Mesendoderm (in vitro differentiated cells): ENCODE measurements around the gene RIC8A.
"Not testable (repeated sequence)": the region's sequence is repeated elsewhere in the genome, so short reads cannot be mapped to it uniquely, and the experiment has no call there.

Experiments
- DNase-seq: peaks from one replicate; pipeline ENCODE4 v3.0.0; 2013
- H2AK5ac ChIP-seq: 2 replicates; pipeline ENCODE4 v1.6.1; 2013; ENCODE audit warnings: low read length, inconsistent platforms
- H2BK120ac ChIP-seq: 2 replicates; pipeline ENCODE4 v1.6.1; 2013; ENCODE audit warnings: low read depth, mild to moderate bottlenecking, low read length, moderate library complexity, mixed read lengths
- H2BK15ac ChIP-seq: replicated peaks from 2 replicates; pipeline ENCODE4 v1.6.1; 2013; ENCODE audit warnings: low read depth, mild to moderate bottlenecking, moderate library complexity
- H2BK5ac ChIP-seq: 2 replicates; pipeline ENCODE4 v1.6.1; 2013; ENCODE audit warnings: low read length, inconsistent platforms
- H3K18ac ChIP-seq: 2 replicates; pipeline ENCODE4 v1.6.1; 2013; ENCODE audit warnings: mild to moderate bottlenecking, low read length, mixed read lengths
- H3K23ac ChIP-seq: one replicate; pipeline ENCODE4 v1.6.1; 2013; ENCODE audit warnings: low read length
- H3K27ac ChIP-seq: 2 replicates; pipeline ENCODE4 v1.5.1; 2013; ENCODE audit warnings: low read depth, mild to moderate bottlenecking, inconsistent platforms, low read length, moderate library complexity
- H3K27me3 ChIP-seq: 2 replicates; pipeline ENCODE4 v1.6.1; 2013; ENCODE audit warnings: low read length, control low read depth, mild to moderate bottlenecking, inconsistent platforms; ENCODE audit not compliant: insufficient read depth, poor library complexity
- H3K36me3 ChIP-seq: 2 replicates; pipeline ENCODE4 v1.6.1; 2013; ENCODE audit warnings: low read length, inconsistent platforms; ENCODE audit not compliant: control insufficient read depth, insufficient read depth
- H3K4ac ChIP-seq: one replicate; pipeline ENCODE4 v1.6.1; 2013; ENCODE audit warnings: low read depth, mild to moderate bottlenecking, low read length, moderate library complexity
- H3K4me1 ChIP-seq: 2 replicates; pipeline ENCODE4 v1.6.1; 2013; ENCODE audit warnings: low read depth, low read length, inconsistent platforms; ENCODE audit not compliant: control insufficient read depth
- H3K4me2 ChIP-seq: 2 replicates; pipeline ENCODE4 v1.6.1; 2013; ENCODE audit warnings: low read length
- H3K4me3 ChIP-seq: 2 replicates; pipeline ENCODE4 v1.5.1; 2013; ENCODE audit warnings: mild to moderate bottlenecking, low read length
- H3K56ac ChIP-seq: one replicate; pipeline ENCODE4 v1.6.1; 2013; ENCODE audit warnings: low read length
- H3K79me1 ChIP-seq: 2 replicates; pipeline ENCODE4 v1.6.1; 2013; ENCODE audit warnings: low read length, inconsistent platforms
- H3K79me2 ChIP-seq: 2 replicates; pipeline ENCODE4 v1.6.1; 2013; ENCODE audit warnings: mild to moderate bottlenecking, low read length; ENCODE audit not compliant: control insufficient read depth, insufficient read depth
- H3K9ac ChIP-seq: 2 replicates; pipeline ENCODE4 v1.6.1; 2013; ENCODE audit warnings: low read length, inconsistent platforms
- H4K5ac ChIP-seq: one replicate; pipeline ENCODE4 v1.6.1; 2013; ENCODE audit warnings: low read length
- H4K8ac ChIP-seq: one replicate; pipeline ENCODE4 v1.6.1; 2013; ENCODE audit warnings: low read depth, mild to moderate bottlenecking, control low read depth, low read length, moderate library complexity
- WGBS: extraction: QIAGEN DNeasy Blood & Tissue Kit; methylation state at CpG from one replicate; pipeline ENCODE4 v1.1.7; 2013; ENCODE audit warnings: low lambda C conversion rate, missing lambda C conversion rate; ENCODE audit not compliant: insufficient coverage; ENCODE audit errors: extremely low coverage; 5-methylcytosine and 5-hydroxymethylcytosine counted together

The RIC8A gene

DNA sequence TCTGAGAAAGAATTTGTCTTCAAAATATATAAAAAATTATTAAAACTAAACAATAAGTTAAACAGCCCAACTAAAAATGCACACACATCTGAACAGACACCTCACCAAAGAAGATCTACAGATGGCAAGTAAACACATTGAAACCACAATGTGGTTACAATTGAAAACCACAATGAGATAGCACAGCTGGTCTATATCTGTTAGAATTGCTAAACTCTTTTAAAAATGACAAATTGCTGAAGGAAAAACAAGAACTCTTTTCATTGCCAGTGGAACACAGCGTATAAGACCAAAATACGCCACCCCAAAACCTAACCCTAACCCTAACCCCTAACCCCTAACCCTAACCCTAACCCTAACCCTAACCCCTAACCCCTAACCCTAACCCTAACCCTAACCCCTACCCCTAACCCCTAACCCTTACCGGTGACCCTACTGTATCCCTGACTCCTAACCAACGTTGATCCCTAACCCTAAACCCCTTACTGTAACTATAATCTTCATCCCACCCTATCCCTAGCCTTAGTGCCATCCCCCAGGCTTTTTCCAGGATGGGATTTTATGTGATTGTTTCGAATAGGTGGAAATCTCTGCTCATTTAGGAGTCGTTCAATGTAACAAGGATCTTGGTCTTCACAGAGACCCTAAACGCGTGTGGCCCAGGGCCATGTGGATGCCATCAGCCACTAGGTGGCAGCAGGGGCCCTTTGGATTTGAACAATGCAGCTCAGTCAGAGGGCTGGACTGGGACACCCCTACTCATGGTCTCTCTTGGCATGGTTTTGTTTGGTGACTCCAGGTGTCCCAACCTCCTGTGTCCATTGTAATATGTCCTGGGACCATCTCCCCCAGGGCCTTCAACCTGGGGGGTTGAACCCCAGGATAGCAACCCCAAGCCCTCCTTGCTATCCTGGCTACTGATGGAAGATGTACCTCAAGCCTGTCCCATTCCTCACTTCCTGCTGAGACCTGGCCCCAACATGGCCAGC is 15.7 kb upstream of the RIC8A start:
- H3K56ac ChIP-seq, H2BK5ac ChIP-seq, H4K8ac ChIP-seq, H3K18ac ChIP-seq, H3K4me1 ChIP-seq, H3K23ac ChIP-seq, H3K79me1 ChIP-seq, H3K36me3 ChIP-seq, H3K4me2 ChIP-seq, H2AK5ac ChIP-seq, H3K79me2 ChIP-seq, H3K27ac ChIP-seq, H4K5ac ChIP-seq, H3K4me3 ChIP-seq, DNase-seq, H2BK120ac ChIP-seq, H3K27me3 ChIP-seq, H2BK15ac ChIP-seq, H3K9ac ChIP-seq, H3K4ac ChIP-seq: not testable (repeated sequence)
- WGBS, result no CpG with 5 or more reads among the region's 8 CpGs

DNA sequence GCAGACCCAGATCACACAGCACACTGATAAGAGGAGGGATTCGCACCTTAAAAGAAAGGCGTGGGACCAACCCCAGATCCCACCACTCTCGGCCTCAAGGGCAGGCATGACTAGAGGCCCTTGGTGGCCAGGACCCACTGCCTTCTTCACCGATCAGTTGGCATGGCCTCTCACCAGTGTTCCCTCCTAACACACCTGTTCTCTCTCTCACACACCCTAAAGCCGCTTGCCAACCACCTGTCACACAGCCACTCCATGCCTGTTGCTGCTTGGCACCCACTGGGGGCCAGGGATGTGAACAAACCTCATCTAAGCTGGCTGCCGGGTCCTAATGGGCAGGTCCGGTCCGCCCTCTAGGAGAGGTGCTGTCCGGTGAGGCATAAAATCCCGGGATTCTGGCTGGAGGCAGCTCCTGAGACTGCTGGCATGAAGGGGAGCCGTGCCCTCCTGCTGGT is 14.8 kb upstream of the RIC8A start, which contains the start of gene SCGB1C1:
TSS of gene SCGB1C1 (plus strand) at position 405 of the 455 bp plus-strand sequence. CDS start at position 427, 22 bp downstream.
- H4K5ac ChIP-seq, H3K79me1 ChIP-seq, H2BK5ac ChIP-seq, H3K4ac ChIP-seq, H4K8ac ChIP-seq, H3K4me2 ChIP-seq, H3K4me1 ChIP-seq, H2AK5ac ChIP-seq, H3K4me3 ChIP-seq, DNase-seq, H3K36me3 ChIP-seq, H3K27ac ChIP-seq, H2BK15ac ChIP-seq, H3K56ac ChIP-seq, H3K79me2 ChIP-seq, H3K18ac ChIP-seq, H3K9ac ChIP-seq, H3K23ac ChIP-seq, H3K27me3 ChIP-seq, H2BK120ac ChIP-seq: not testable (repeated sequence)
- WGBS, result no CpG with 5 or more reads among the region's 11 CpGs

DNA sequence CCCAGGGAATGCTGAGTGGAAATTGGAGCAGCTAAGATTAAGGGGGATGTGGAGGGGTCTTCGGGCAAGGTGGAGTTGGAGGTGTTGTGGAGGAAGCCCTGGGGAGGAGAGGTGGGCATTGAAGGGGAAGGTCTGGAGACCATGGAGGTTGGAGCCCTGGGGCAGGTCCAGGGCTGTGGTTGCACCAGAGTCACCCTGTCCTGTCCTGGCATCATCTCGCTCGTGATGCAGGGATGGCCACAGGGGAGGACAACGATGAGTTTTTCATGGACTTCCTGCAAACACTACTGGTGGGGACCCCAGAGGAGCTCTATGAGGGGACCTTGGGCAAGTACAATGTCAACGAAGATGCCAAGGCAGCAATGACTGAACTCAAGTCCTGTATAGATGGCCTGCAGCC is 14.0 kb upstream of the RIC8A start:
- H3K79me1 ChIP-seq, H4K8ac ChIP-seq, H2AK5ac ChIP-seq, H3K27ac ChIP-seq, H2BK15ac ChIP-seq, H3K27me3 ChIP-seq, H3K4me2 ChIP-seq, H3K4me3 ChIP-seq, H3K36me3 ChIP-seq, H3K4ac ChIP-seq, H3K4me1 ChIP-seq, H3K56ac ChIP-seq, H2BK120ac ChIP-seq, H3K18ac ChIP-seq, H4K5ac ChIP-seq, H3K79me2 ChIP-seq, DNase-seq, H3K23ac ChIP-seq, H3K9ac ChIP-seq, H2BK5ac ChIP-seq: not testable (repeated sequence)
- no CpG with 5 or more reads among the region's 5 CpGs for WGBS

GRCh38 chr11:196786-197731 is 10.4 kb upstream of the RIC8A start:
- no peak for DNase-seq
- Histone ChIP-seq H3K4me1 (no peaks in the 10 kb centered on the region), H3K9ac (no peak overlapping the region), H3K23ac (no peak overlapping the region), H3K56ac (no peak overlapping the region), H3K27ac (no peak overlapping the region), H3K79me2 (no peaks in the 10 kb centered on the region), H3K4ac (no peak overlapping the region), H2BK15ac (no peak overlapping the region), H2AK5ac (no peak overlapping the region), H4K8ac (no peak overlapping the region), H3K4me3 (no peak overlapping the region), H2BK120ac (no peak overlapping the region), H3K18ac (no peak overlapping the region), H3K36me3 (no peaks in the 10 kb centered on the region), H2BK5ac (no peak overlapping the region), H3K27me3 (no peaks in the 10 kb centered on the region), H3K4me2 (no peak overlapping the region), H4K5ac (no peak overlapping the region), H3K79me1 (no peaks in the 10 kb centered on the region)
- WGBS, result no CpG with 5 or more reads among the region's 23 CpGs

DNA sequence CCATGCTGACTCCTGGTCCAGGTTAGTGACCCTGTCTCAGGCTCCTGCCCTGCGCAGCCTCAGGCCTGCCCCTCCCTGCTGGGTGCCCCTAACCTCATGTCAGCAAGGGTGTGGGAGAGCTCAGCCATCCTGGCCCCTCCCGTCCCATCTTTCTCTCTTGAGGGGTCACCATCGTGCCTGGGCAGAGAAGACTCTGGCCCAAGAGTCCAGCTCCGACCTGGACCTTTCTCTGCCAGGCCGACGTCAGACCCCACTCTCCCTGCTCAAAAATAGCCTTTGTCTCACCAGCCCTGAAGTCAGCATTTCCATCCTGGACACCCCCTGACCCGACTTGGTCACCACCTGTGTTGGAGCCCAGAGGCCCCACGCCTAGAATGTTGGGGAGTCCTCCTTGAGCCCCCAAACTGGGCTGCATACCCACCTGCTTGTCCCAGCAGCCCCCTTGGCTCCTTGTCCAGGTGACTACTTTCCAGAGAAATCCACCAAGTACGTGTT is 9.7 kb upstream of the RIC8A start:
- no peak overlapping the region for H4K5ac ChIP-seq
- no CpG with 5 or more reads among the region's 9 CpGs for WGBS
- no peak for DNase-seq
- no peaks in the 10 kb centered on the region for H3K4me1 ChIP-seq
- no peak overlapping the region for H3K4ac ChIP-seq
- H3K18ac ChIP-seq, result no peak overlapping the region
- no peak overlapping the region for H2BK15ac ChIP-seq
- no peak overlapping the region for H3K27ac ChIP-seq
- no peak overlapping the region for H3K56ac ChIP-seq
- H3K9ac ChIP-seq, result no peak overlapping the region
- no peak overlapping the region for H4K8ac ChIP-seq
- H3K27me3 ChIP-seq, result no peaks in the 10 kb centered on the region
- no peaks in the 10 kb centered on the region for H3K79me1 ChIP-seq
- H3K79me2 ChIP-seq, result no peaks in the 10 kb centered on the region
- no peak overlapping the region for H3K23ac ChIP-seq
- no peak overlapping the region for H2BK5ac ChIP-seq
- no peak overlapping the region for H3K4me2 ChIP-seq
- no peak overlapping the region for H2AK5ac ChIP-seq
- H3K4me3 ChIP-seq, result no peak overlapping the region
- H3K36me3 ChIP-seq, result no peaks in the 10 kb centered on the region
- H2BK120ac ChIP-seq, result no peak overlapping the region
